GM13977 (cell line): Measurements from ENCODE around the gene PDE8A.

Experiments used
- DNase-seq: peaks from one replicate; pipeline ENCODE4 v3.0.0; 2012; ENCODE audit warnings: low spot score
- CTCF ChIP-seq: IDR thresholded peaks from 2 replicates; pipeline ENCODE4 v1.5.1; 2012; ENCODE audit warnings: mild to moderate bottlenecking, control low read depth; ENCODE audit not compliant: insufficient read depth; ENCODE audit errors: extremely low read depth, missing control alignments
- in situ Hi-C: fragments of 300-500 bp; cut with MboI; formaldehyde crosslinking; loops from one replicate; pipeline ENCODE4 v1.12.0; 2022; ENCODE audit warnings: low sequenced_read_pairs, low pct_unique_long_range_greater_than_20kb, mixed read lengths, inconsistent platforms; ENCODE audit not compliant: unreplicated experiment

Gene PDE8A

GRCh38 chr15:85155360-85155759 lies 173.7 kb downstream of the PDE8A start:
- TF ChIP-seq CTCF = no peak
- in situ Hi-C loops = no loop called here
- no peak for DNase-seq

GRCh38 chr15:85155857-85156256 lies 174.2 kb downstream of the PDE8A start:
- no peak for DNase-seq
- in situ Hi-C loops = no loop called here
- TF ChIP-seq CTCF = no peak

GRCh38 chr15:85157344-85157743 lies 175.7 kb downstream of the PDE8A start:
- TF ChIP-seq CTCF = no peak
- no peak for DNase-seq
- in situ Hi-C loops = no loop called here

- in situ Hi-C loops = no loop called here
- no peak for TF ChIP-seq CTCF
- no peak for DNase-seq
Observed at GRCh38 chr15:85162237-85162636, 180.6 kb downstream of the PDE8A start.

- TF ChIP-seq CTCF = no peak
- in situ Hi-C loops = no loop called here
- no peak for DNase-seq
Observed at GRCh38 chr15:85164841-85165466, 183.3 kb downstream of the PDE8A start.

GRCh38 chr15:85167568-85167967 lies 185.9 kb downstream of the PDE8A start:
- no peak for DNase-seq
- TF ChIP-seq CTCF = no peak
- in situ Hi-C loops = no loop called here
